Glutamatergic neuron (in vitro differentiated cells): ENCODE results near the gene S100A1. TPM values are rescaled to one million over a fixed set of nuclear protein-coding genes. Genes with fewer than 3 reads are reported as not detected.

Experiments used
- DNase-seq: peaks from one replicate; pipeline ENCODE4 v3.0.0; 2022
- H3K27ac Mint-ChIP-seq: one replicate; pipeline ENCODE4 v1.8.0; 2020; ENCODE audit warnings: mild to moderate bottlenecking, mixed read lengths, inconsistent platforms; ENCODE audit not compliant: unreplicated experiment
- H3K27me3 Mint-ChIP-seq: one replicate; pipeline ENCODE4 v1.8.0; 2020; ENCODE audit warnings: mild to moderate bottlenecking, moderate library complexity, mixed read lengths, inconsistent platforms; ENCODE audit not compliant: unreplicated experiment
- H3K36me3 Mint-ChIP-seq: one replicate; pipeline ENCODE4 v1.8.0; 2020; ENCODE audit warnings: mild to moderate bottlenecking, mixed read lengths, inconsistent platforms; ENCODE audit not compliant: unreplicated experiment
- H3K4me1 Mint-ChIP-seq: one replicate; pipeline ENCODE4 v1.8.0; 2020; ENCODE audit warnings: mild to moderate bottlenecking, low read depth, mixed read lengths, inconsistent platforms; ENCODE audit not compliant: unreplicated experiment
- H3K4me3 Mint-ChIP-seq: one replicate; pipeline ENCODE4 v1.8.0; 2020; ENCODE audit warnings: mild to moderate bottlenecking, mixed read lengths, inconsistent platforms; ENCODE audit not compliant: unreplicated experiment
- H3K9me3 Mint-ChIP-seq: one replicate; pipeline ENCODE4 v1.8.0; 2020; ENCODE audit warnings: mild to moderate bottlenecking, moderate library complexity, mixed read lengths, inconsistent platforms; ENCODE audit not compliant: unreplicated experiment
- total RNA-seq: library from RNA; stranded (reverse); fragmentation: NEBNext Ultra II Directional; extraction: Animal tissue kit (Norgen Biotek cat#: 25700); gene quantifications from one replicate; pipeline ENCODE4 v1.2.1, GENCODE V29; 2021; ENCODE audit not compliant: unreplicated experiment
- TF ChIP-seq, protein P1 (sequence below): fragments of 200-600 bp; sonication (generic); IDR thresholded peaks from one replicate; pipeline ENCODE4 v1.5.0; 2021; ENCODE audit not compliant: partially characterized antibody, unreplicated experiment

The S100A1 gene
- total RNA-seq, 1 donor from 2014 or later = 35.4 TPM

DNA sequence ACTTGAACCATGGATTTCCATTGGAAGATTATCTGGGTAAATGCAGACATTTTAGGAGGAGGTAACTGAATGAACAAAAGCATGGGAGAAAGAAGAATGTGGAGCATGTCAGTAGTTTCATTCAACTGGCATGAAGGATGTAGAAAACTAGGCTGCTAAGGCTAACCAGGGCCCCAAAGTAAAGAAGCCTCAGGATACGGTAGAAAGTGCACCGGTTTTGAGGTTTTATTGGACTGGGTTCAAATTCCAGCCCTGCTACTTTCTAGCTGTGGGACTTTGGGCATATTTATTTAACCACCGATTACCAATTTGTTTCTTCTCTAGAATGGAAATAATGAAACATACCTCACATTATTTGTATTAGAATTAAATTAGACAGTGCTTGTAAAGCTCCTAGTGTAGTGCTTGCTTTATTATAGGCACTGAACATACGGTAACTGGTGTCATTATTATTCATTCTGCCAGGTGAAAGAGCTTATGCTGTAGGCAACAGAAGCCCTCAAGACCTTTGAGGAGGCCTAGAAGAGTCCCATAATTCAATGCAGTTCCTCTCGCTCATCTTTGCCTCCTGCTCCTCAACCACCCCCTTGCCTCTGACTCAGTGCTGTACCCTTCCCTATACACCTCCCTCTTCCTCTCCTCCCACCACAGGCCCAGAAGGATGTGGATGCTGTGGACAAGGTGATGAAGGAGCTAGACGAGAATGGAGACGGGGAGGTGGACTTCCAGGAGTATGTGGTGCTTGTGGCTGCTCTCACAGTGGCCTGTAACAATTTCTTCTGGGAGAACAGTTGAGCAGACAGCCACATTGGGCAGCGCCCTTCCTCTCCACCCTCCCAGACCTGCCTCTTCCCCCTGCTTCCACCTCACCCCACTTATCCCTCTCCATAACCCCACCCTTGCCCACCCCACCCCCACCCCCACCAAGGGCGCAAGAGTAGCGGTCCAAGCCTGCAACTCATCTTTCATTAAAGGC is 3.1 kb downstream of the S100A1 start:
- peak overlapping the region; percentile 4 for H3K27ac Mint-ChIP-seq
- H3K9me3 Mint-ChIP-seq = peaks cover 17% of the 10 kb centered on the region
- DNase-seq = no peak
- no peak overlapping the region for H3K4me3 Mint-ChIP-seq
- peaks cover 4% of the 10 kb centered on the region for H3K36me3 Mint-ChIP-seq
- H3K4me1 Mint-ChIP-seq = peaks cover 22% of the 10 kb centered on the region
- H3K27me3 Mint-ChIP-seq = peaks cover 26% of the 10 kb centered on the region
- TF ChIP-seq, protein P1, sequence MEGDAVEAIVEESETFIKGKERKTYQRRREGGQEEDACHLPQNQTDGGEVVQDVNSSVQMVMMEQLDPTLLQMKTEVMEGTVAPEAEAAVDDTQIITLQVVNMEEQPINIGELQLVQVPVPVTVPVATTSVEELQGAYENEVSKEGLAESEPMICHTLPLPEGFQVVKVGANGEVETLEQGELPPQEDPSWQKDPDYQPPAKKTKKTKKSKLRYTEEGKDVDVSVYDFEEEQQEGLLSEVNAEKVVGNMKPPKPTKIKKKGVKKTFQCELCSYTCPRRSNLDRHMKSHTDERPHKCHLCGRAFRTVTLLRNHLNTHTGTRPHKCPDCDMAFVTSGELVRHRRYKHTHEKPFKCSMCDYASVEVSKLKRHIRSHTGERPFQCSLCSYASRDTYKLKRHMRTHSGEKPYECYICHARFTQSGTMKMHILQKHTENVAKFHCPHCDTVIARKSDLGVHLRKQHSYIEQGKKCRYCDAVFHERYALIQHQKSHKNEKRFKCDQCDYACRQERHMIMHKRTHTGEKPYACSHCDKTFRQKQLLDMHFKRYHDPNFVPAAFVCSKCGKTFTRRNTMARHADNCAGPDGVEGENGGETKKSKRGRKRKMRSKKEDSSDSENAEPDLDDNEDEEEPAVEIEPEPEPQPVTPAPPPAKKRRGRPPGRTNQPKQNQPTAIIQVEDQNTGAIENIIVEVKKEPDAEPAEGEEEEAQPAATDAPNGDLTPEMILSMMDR = no peak

DNA sequence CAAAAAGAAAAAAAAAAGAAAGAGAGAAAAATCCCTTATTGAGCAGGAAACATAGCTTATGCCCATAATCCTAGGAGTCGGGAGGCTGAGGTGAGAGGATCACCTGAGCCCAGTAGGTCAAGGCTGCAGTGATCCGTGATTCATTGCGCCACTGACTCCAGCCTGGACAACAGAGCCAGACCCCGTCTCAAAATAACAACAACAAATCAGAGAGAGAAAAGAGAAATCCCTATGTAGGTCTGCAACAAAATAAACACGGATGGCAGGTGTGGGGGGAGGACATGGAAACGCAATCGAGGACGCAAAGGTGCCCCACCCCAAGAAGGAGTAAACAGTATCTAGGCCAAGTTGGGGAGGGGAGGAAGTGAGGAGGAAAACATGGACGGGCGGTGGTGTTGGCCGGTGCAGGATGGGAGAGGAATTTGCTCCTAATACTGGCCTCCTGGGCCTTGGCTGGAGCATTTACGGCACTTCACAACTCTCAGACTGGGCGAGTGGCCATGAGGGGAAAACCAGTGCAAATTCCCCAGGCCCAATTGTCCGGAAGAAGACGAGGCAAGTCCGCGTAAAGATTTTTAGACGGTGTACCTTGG is 5.0 kb downstream of the S100A1 start:
- peaks cover 14% of the 10 kb centered on the region for H3K4me1 Mint-ChIP-seq
- H3K27ac Mint-ChIP-seq = peak overlapping the region; percentile 83
- H3K4me3 Mint-ChIP-seq = peak overlapping the region; percentile 93
- peaks cover 10% of the 10 kb centered on the region for H3K9me3 Mint-ChIP-seq
- TF ChIP-seq, protein P1 = no peak
- H3K36me3 Mint-ChIP-seq = peaks cover 9% of the 10 kb centered on the region
- DNase-seq = no peak
- H3K27me3 Mint-ChIP-seq = peaks cover 24% of the 10 kb centered on the region

DNA sequence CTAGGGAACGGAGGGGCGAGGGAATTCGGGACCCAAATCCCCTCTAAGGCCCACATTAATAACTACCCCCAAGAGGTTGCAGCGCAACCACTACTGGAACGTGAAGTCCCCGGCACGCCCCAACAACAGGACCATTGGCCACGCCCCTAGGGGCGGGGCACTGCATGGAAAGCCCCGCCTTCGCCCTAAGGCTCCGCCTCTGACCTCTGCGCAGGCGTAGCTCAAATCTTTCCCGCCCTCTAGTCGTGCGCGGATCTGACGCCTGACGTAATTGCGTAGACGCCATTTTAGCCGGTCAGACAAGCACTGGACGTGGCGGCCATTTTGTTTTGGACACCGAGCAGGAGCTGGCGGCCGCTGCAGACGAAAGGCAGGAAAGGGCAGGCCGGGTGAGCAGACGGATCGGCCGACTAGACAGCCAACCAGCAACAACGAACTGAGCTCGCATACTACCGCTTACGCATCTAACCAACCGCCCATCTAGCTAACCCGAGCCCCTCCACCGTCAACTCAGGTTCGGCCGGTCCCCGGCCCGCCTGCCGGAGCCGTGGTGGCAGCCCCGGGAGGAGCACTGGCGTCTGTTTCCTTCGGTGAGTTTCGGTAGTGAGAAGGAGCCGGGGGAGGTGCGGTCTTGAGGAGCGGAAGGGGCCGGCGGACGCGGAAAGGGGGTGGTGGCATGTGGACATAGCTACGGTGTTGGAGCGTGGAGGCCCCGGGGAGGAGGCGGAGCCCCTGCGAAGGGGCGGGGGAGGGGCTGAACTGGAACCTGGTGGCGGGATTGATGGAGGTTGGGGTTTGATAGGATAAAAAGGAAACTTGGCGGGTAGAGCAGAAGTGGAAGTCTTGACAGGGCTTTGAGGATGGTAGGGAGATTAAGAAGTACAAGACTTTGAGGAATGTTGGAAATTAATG is 5.8 kb downstream of the S100A1 start, which contains the start of gene CHTOP:
CHTOP (plus strand) TSS at position 313 of the 912 bp plus-strand sequence. CDS start 2,523 bp downstream, outside the sequence.
- peaks cover 22% of the 10 kb centered on the region for H3K27me3 Mint-ChIP-seq
- peak within 1 kb of the TSS; percentile 99 for H3K27ac Mint-ChIP-seq

DNA sequence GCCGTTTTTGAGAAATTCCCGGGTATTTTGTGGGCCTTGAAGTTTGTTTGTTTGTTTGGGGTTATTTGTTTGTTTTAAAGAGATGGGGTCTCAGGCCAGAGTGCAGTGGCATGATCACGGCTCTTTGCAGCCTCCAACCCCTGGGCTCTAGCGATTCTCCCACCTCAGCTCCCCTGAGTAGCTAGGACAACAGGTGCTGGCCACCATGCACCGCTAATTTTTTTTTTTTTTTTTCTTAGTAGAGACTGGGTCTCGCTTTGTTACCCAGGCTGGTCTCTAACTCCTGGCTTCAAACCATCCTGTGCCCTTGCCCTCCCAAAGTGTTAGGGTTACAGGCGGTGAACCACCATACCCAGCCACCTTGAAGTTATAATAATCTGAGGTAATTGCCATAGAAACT is 7.6 kb downstream of the S100A1 start:
- Mint-ChIP-seq H3K4me1 (peaks cover 8% of the 10 kb centered on the region), H3K27ac (no peak overlapping the region), H3K4me3 (peak overlapping the region; percentile 78), H3K36me3 (peaks cover 9% of the 10 kb centered on the region), H3K9me3 (peaks cover 7% of the 10 kb centered on the region), H3K27me3 (peaks cover 20% of the 10 kb centered on the region)
- no peak for DNase-seq
- TF ChIP-seq, protein P1 = no peak

More for the DNA sequence above, 5.8 kb downstream of the S100A1 start, which contains the start of gene CHTOP:
- H3K4me1 Mint-ChIP-seq = peaks cover 11% of the 10 kb centered on the region
- peaks cover 9% of the 10 kb centered on the region for H3K36me3 Mint-ChIP-seq
- DNase-seq = peak; percentile 95
- TF ChIP-seq, protein P1 = no peak
- peaks cover 10% of the 10 kb centered on the region for H3K9me3 Mint-ChIP-seq
- peak within 1 kb of the TSS; percentile 93 for H3K4me3 Mint-ChIP-seq
